Trophoblast cell (in vitro differentiated cells and primary cell): ENCODE measurements around the gene POLD2.

Source experiments
- DNase-seq, 2 donors: peaks; one replicate each; pipeline ENCODE4 v3.0.0-alpha.2; 2016
- H2AFZ ChIP-seq: 2 replicates; pipeline ENCODE4 v1.6.1; 2013; ENCODE audit warnings: low read length, moderate library complexity, mild to moderate bottlenecking; ENCODE audit not compliant: insufficient read depth, poor library complexity
- H2AK5ac ChIP-seq: 2 replicates; pipeline ENCODE4 v1.6.1; 2013; ENCODE audit warnings: mild to moderate bottlenecking, low read length
- H2BK120ac ChIP-seq: 2 replicates; pipeline ENCODE4 v1.6.1; 2013; ENCODE audit warnings: low read length, mild to moderate bottlenecking, moderate library complexity; ENCODE audit not compliant: insufficient read depth, poor library complexity
- H2BK12ac ChIP-seq: 2 replicates; pipeline ENCODE4 v1.6.1; 2013; ENCODE audit warnings: mild to moderate bottlenecking, low read length, moderate library complexity
- H2BK5ac ChIP-seq: 2 replicates; pipeline ENCODE4 v1.6.1; 2013; ENCODE audit warnings: low read length, low read depth, moderate library complexity, mild to moderate bottlenecking; ENCODE audit not compliant: poor library complexity
- H3K14ac ChIP-seq: 2 replicates; pipeline ENCODE4 v1.6.1; 2013; ENCODE audit warnings: mild to moderate bottlenecking, low read length
- H3K18ac ChIP-seq: 2 replicates; pipeline ENCODE4 v1.6.1; 2013; ENCODE audit warnings: mild to moderate bottlenecking, low read length
- H3K23ac ChIP-seq: 2 replicates; pipeline ENCODE4 v1.6.1; 2013; ENCODE audit warnings: low read length
- H3K27ac ChIP-seq: 2 replicates; pipeline ENCODE4 v1.5.1; 2013; ENCODE audit warnings: low read depth, mild to moderate bottlenecking, inconsistent platforms, low read length, moderate library complexity
- H3K27me3 ChIP-seq: 2 replicates; pipeline ENCODE4 v1.6.1; 2013; ENCODE audit warnings: inconsistent platforms, mild to moderate bottlenecking, low read length, moderate library complexity; ENCODE audit not compliant: insufficient read depth
- H3K36me3 ChIP-seq, 2 experiments: 1 replicate in 1 of 2; 2 replicates in 1 of 2; pipeline ENCODE4 v1.6.1; 2013; ENCODE audit warnings: low read length in 2 of 2, mild to moderate bottlenecking in 2 of 2, moderate library complexity in 1 of 2; ENCODE audit not compliant: insufficient read depth in 2 of 2, control insufficient read depth in 1 of 2
- H3K4ac ChIP-seq: 2 replicates; pipeline ENCODE4 v1.6.1; 2013; ENCODE audit warnings: low read depth, mild to moderate bottlenecking, low read length, moderate library complexity
- H3K4me1 ChIP-seq, 2 experiments: 1 replicate in 1 of 2; 2 replicates in 1 of 2; pipeline ENCODE4 v1.6.1; 2013; ENCODE audit warnings: low read length in 2 of 2, mild to moderate bottlenecking in 2 of 2, moderate library complexity in 1 of 2; ENCODE audit not compliant: insufficient read depth in 2 of 2, control insufficient read depth in 1 of 2
- H3K4me2 ChIP-seq: 2 replicates; pipeline ENCODE4 v1.6.1; 2013; ENCODE audit warnings: inconsistent platforms, mild to moderate bottlenecking, low read length, moderate library complexity
- H3K4me3 ChIP-seq: 2 replicates; pipeline ENCODE4 v1.5.1; 2013; ENCODE audit warnings: mild to moderate bottlenecking, low read depth, low read length, inconsistent platforms
- H3K79me1 ChIP-seq: one replicate; pipeline ENCODE4 v1.6.1; 2013; ENCODE audit warnings: low read length
- H3K79me2 ChIP-seq: 2 replicates; pipeline ENCODE4 v1.6.1; 2013; ENCODE audit warnings: low read length, mild to moderate bottlenecking; ENCODE audit not compliant: control insufficient read depth, insufficient read depth, poor library complexity
- H3K9ac ChIP-seq: 2 replicates; pipeline ENCODE4 v1.6.1; 2013; ENCODE audit warnings: mild to moderate bottlenecking, low read length
- H3K9me3 ChIP-seq: 2 replicates; pipeline ENCODE4 v1.6.1; 2013; ENCODE audit warnings: low read depth, mild to moderate bottlenecking, control low read depth, inconsistent platforms, low read length; ENCODE audit not compliant: insufficient read depth
- H4K12ac ChIP-seq: 2 replicates; pipeline ENCODE4 v1.6.1; 2013; ENCODE audit warnings: low read depth, mild to moderate bottlenecking, low read length, moderate library complexity
- H4K8ac ChIP-seq: 2 replicates; pipeline ENCODE4 v1.6.1; 2013; ENCODE audit warnings: low read depth, mild to moderate bottlenecking, low read length, moderate library complexity
- H4K91ac ChIP-seq: one replicate; pipeline ENCODE4 v1.6.1; 2013; ENCODE audit warnings: low read depth, mild to moderate bottlenecking, low read length, moderate library complexity
- WGBS: extraction: QIAGEN DNeasy Blood & Tissue Kit; methylation state at CpG from one replicate; pipeline ENCODE4 v1.1.7; 2013; ENCODE audit warnings: missing lambda C conversion rate; ENCODE audit not compliant: insufficient read length, insufficient coverage; ENCODE audit errors: extremely low coverage; 5-methylcytosine and 5-hydroxymethylcytosine counted together

The POLD2 gene

GRCh38 chr7:44150466-44150832 lies 27.1 kb upstream of the POLD2 start:
- no peak overlapping the region for H3K4me3 ChIP-seq
- H3K9me3 ChIP-seq: peaks cover 5% of the 10 kb centered on the region
- no peaks in the 10 kb centered on the region for H3K79me1 ChIP-seq
- no peak overlapping the region for H3K4ac ChIP-seq
- no peak overlapping the region for H2BK12ac ChIP-seq
- H4K91ac ChIP-seq: no peak overlapping the region
- no peak overlapping the region for H2BK120ac ChIP-seq
- no peak overlapping the region for H3K4me2 ChIP-seq
- no CpG with 5 or more reads among the region's 5 CpGs for WGBS
- peaks cover 5% of the 10 kb centered on the region for H3K27me3 ChIP-seq
- no peak overlapping the region for H3K14ac ChIP-seq
- H3K9ac ChIP-seq: no peak overlapping the region
- no peak overlapping the region for H3K23ac ChIP-seq
- H2AFZ ChIP-seq: no peak overlapping the region
- H2BK5ac ChIP-seq: no peak overlapping the region
- H4K8ac ChIP-seq: no peak overlapping the region
- H4K12ac ChIP-seq: no peak overlapping the region
- no peak overlapping the region for H3K18ac ChIP-seq
- no peak overlapping the region for H2AK5ac ChIP-seq
- no peak overlapping the region for H3K27ac ChIP-seq
- DNase-seq: no peak
- H3K36me3 ChIP-seq: no peaks in the 10 kb centered on the region
- H3K79me2 ChIP-seq: no peaks in the 10 kb centered on the region
- peaks cover 7 to 19% of the 10 kb centered on the region in 2 experiments for H3K4me1 ChIP-seq

- no peak overlapping the region for H3K4me3 ChIP-seq
- H2AK5ac ChIP-seq: no peak overlapping the region
- H3K79me1 ChIP-seq: no peaks in the 10 kb centered on the region
- H4K8ac ChIP-seq: no peak overlapping the region
- DNase-seq: no peak
- no peak overlapping the region for H3K4ac ChIP-seq
- no peak overlapping the region for H3K23ac ChIP-seq
- H3K4me2 ChIP-seq: no peak overlapping the region
- H2BK5ac ChIP-seq: no peak overlapping the region
- no peak overlapping the region for H3K9ac ChIP-seq
- no peak overlapping the region for H3K14ac ChIP-seq
- no peak overlapping the region for H2BK12ac ChIP-seq
- no peak overlapping the region for H2BK120ac ChIP-seq
- no peak overlapping the region for H3K18ac ChIP-seq
- WGBS: no CpG with 5 or more reads among the region's 18 CpGs
- no peaks in the 10 kb centered on the region for H3K36me3 ChIP-seq
- H3K27ac ChIP-seq: no peak overlapping the region
- H4K91ac ChIP-seq: no peak overlapping the region
- peaks cover 5 to 19% of the 10 kb centered on the region in 2 experiments for H3K4me1 ChIP-seq
- H3K9me3 ChIP-seq: peaks cover 11% of the 10 kb centered on the region
- H3K79me2 ChIP-seq: no peaks in the 10 kb centered on the region
- peaks cover 11% of the 10 kb centered on the region for H3K27me3 ChIP-seq
- no peak overlapping the region for H2AFZ ChIP-seq
- H4K12ac ChIP-seq: no peak overlapping the region
These were observed 26.5 kb upstream of the POLD2 start for GRCh38 chr7:44149571-44150465.

- Histone ChIP-seq H2BK5ac (no peak overlapping the region), H3K14ac (no peak overlapping the region), H3K4me1 (peaks cover 5 to 16% of the 10 kb centered on the region in 2 experiments), H2BK120ac (no peak overlapping the region), H4K8ac (no peak overlapping the region), H3K23ac (no peak overlapping the region), H2AK5ac (no peak overlapping the region), H4K12ac (no peak overlapping the region), H3K27ac (no peak overlapping the region), H3K36me3 (no peaks in the 10 kb centered on the region), H2AFZ (no peak overlapping the region), H3K4me3 (no peak overlapping the region), H2BK12ac (no peak overlapping the region), H3K18ac (no peak overlapping the region), H3K4me2 (no peak overlapping the region), H3K27me3 (peaks cover 14% of the 10 kb centered on the region), H3K79me2 (no peaks in the 10 kb centered on the region), H3K9ac (no peak overlapping the region), H3K9me3 (peaks cover 13% of the 10 kb centered on the region), H3K79me1 (no peaks in the 10 kb centered on the region), H4K91ac (no peak overlapping the region), H3K4ac (no peak overlapping the region)
- DNase-seq: no peak
- no CpG with 5 or more reads among the region's 9 CpGs for WGBS
These were observed 25.7 kb upstream of the POLD2 start for GRCh38 chr7:44148961-44149536.

- no peak overlapping the region for H2BK5ac ChIP-seq
- no peak overlapping the region for H4K8ac ChIP-seq
- no peak overlapping the region for H3K4me2 ChIP-seq
- no peak overlapping the region for H2AK5ac ChIP-seq
- no peak overlapping the region for H2BK12ac ChIP-seq
- peaks cover 14% of the 10 kb centered on the region for H3K27me3 ChIP-seq
- DNase-seq: no peak
- H3K4ac ChIP-seq: no peak overlapping the region
- H3K18ac ChIP-seq: no peak overlapping the region
- H3K9ac ChIP-seq: no peak overlapping the region
- H3K79me2 ChIP-seq: no peaks in the 10 kb centered on the region
- H3K14ac ChIP-seq: no peak overlapping the region
- no peak overlapping the region for H2AFZ ChIP-seq
- no peak overlapping the region for H3K27ac ChIP-seq
- no peak overlapping the region for H3K4me3 ChIP-seq
- peaks cover 12% of the 10 kb centered on the region for H3K9me3 ChIP-seq
- no peaks in the 10 kb centered on the region for H3K36me3 ChIP-seq
- H4K12ac ChIP-seq: no peak overlapping the region
- peaks cover 5 to 16% of the 10 kb centered on the region in 2 experiments for H3K4me1 ChIP-seq
- H2BK120ac ChIP-seq: no peak overlapping the region
- H4K91ac ChIP-seq: no peak overlapping the region
- no peaks in the 10 kb centered on the region for H3K79me1 ChIP-seq
- no CpG with 5 or more reads among the region's 2 CpGs for WGBS
- no peak overlapping the region for H3K23ac ChIP-seq
These were observed 24.8 kb upstream of the POLD2 start for GRCh38 chr7:44148166-44148565.
